GM23248 (cell line): Measurements from ENCODE around the gene OR2C1. TPM values are rescaled to one million over a fixed set of nuclear protein-coding genes. Genes with fewer than 3 reads are reported as not detected.

ENCODE experiments used
- DNase-seq: peaks from one replicate; pipeline ENCODE4 v3.0.0-alpha.2; 2015
- H2AFZ ChIP-seq: fragments of 200-600 bp; sonication (generic); 2 replicates; pipeline ENCODE4 v1.6.1; 2016; ENCODE audit warnings: antibody characterized with exemption
- H3F3A ChIP-seq: fragments of 200-600 bp; sonication (generic); 2 replicates; pipeline ENCODE4 v1.6.1; 2016; ENCODE audit warnings: mild to moderate bottlenecking, antibody characterized with exemption, mixed run types; ENCODE audit not compliant: insufficient read depth
- H3K27ac ChIP-seq: fragments of 200-600 bp; sonication (generic); 2 replicates; pipeline ENCODE4 v1.5.1; 2016; ENCODE audit warnings: mild to moderate bottlenecking
- H3K27me3 ChIP-seq: fragments of 200-600 bp; sonication (generic); replicated peaks from 2 replicates; pipeline ENCODE4 v1.6.1; 2016; ENCODE audit warnings: mild to moderate bottlenecking; ENCODE audit not compliant: insufficient read depth
- H3K36me3 ChIP-seq: fragments of 200-600 bp; sonication (generic); 2 replicates; pipeline ENCODE4 v1.6.1; 2016; ENCODE audit warnings: low read depth, mild to moderate bottlenecking
- H3K4me1 ChIP-seq: fragments of 200-600 bp; sonication (generic); 2 replicates; pipeline ENCODE4 v1.6.1; 2016; ENCODE audit warnings: mild to moderate bottlenecking; ENCODE audit not compliant: insufficient read depth
- H3K4me2 ChIP-seq: fragments of 200-600 bp; sonication (generic); one replicate; pipeline ENCODE4 v1.6.1; 2016; ENCODE audit warnings: mild to moderate bottlenecking; ENCODE audit not compliant: unreplicated experiment
- H3K4me3 ChIP-seq: fragments of 200-600 bp; sonication (generic); 2 replicates; pipeline ENCODE4 v1.5.1; 2016; ENCODE audit warnings: mild to moderate bottlenecking
- H3K79me2 ChIP-seq: fragments of 200-600 bp; sonication (generic); 2 replicates; pipeline ENCODE4 v1.6.1; 2016; ENCODE audit warnings: mild to moderate bottlenecking; ENCODE audit not compliant: insufficient read depth
- H3K9ac ChIP-seq: fragments of 200-600 bp; sonication (generic); 2 replicates; pipeline ENCODE4 v1.6.1; 2016; ENCODE audit warnings: mild to moderate bottlenecking
- H3K9me2 ChIP-seq: fragments of 200-600 bp; sonication (generic); 2 replicates; pipeline ENCODE4 v1.6.1; 2016; ENCODE audit warnings: mixed run types, mild to moderate bottlenecking, moderate library complexity; ENCODE audit not compliant: insufficient read depth
- H3K9me3 ChIP-seq: fragments of 200-600 bp; sonication (generic); one replicate; pipeline ENCODE4 v1.6.1; 2017; ENCODE audit warnings: low read depth
- H4K20me1 ChIP-seq: fragments of 200-600 bp; sonication (generic); 2 replicates; pipeline ENCODE4 v1.6.0; 2016; ENCODE audit not compliant: insufficient read depth
- EZH2 ChIP-seq: fragments of 200-600 bp; sonication (generic); IDR thresholded peaks from 2 replicates; pipeline ENCODE4 v1.6.1; 2018; ENCODE audit warnings: antibody characterized with exemption, mild to moderate bottlenecking; ENCODE audit not compliant: insufficient read depth, poor library complexity, severe bottlenecking
- EZH2phosphoT487 ChIP-seq: fragments of 200-600 bp; sonication (generic); IDR thresholded peaks from 2 replicates; pipeline ENCODE4 v1.6.1; 2018; ENCODE audit warnings: antibody characterized with exemption, moderate library complexity, mild to moderate bottlenecking, low read depth; ENCODE audit not compliant: insufficient read depth
- whole genome bisulfite sequencing, 2 experiments: methylation state at CpG; one replicate each; pipeline ENCODE4 v1.1.6; 2015 to 2017; ENCODE audit warnings: low lambda C conversion rate in 2 of 2, low coverage in 1 of 2; ENCODE audit errors: missing lambda C conversion rate in 2 of 2; 5-methylcytosine and 5-hydroxymethylcytosine counted together
- in situ Hi-C: fragments of 300-500 bp; cut with MboI; formaldehyde crosslinking; loops from 2 replicates; pipeline ENCODE4 v1.15.0; 2020
- polyA plus RNA-seq: library from polyadenylated mRNA; unstranded; fragments of >200 nt; fragmentation: Nextera tagmentation; extraction: Ambion mirVana; gene quantifications from 2 replicates; pipeline ENCODE4 v1.2.1, GENCODE V29; 2016
- total RNA-seq: library from RNA; depleted of rRNA; stranded (reverse); fragments of >200 nt; shearing (Covaris generic); gene quantifications from 2 replicates; pipeline ENCODE4 v1.2.3, GENCODE V29; 2014; rRNA removed

OR2C1 gene
- total and polyA plus RNA-seq, 2 experiments from 2014 or later: not detected

DNA sequence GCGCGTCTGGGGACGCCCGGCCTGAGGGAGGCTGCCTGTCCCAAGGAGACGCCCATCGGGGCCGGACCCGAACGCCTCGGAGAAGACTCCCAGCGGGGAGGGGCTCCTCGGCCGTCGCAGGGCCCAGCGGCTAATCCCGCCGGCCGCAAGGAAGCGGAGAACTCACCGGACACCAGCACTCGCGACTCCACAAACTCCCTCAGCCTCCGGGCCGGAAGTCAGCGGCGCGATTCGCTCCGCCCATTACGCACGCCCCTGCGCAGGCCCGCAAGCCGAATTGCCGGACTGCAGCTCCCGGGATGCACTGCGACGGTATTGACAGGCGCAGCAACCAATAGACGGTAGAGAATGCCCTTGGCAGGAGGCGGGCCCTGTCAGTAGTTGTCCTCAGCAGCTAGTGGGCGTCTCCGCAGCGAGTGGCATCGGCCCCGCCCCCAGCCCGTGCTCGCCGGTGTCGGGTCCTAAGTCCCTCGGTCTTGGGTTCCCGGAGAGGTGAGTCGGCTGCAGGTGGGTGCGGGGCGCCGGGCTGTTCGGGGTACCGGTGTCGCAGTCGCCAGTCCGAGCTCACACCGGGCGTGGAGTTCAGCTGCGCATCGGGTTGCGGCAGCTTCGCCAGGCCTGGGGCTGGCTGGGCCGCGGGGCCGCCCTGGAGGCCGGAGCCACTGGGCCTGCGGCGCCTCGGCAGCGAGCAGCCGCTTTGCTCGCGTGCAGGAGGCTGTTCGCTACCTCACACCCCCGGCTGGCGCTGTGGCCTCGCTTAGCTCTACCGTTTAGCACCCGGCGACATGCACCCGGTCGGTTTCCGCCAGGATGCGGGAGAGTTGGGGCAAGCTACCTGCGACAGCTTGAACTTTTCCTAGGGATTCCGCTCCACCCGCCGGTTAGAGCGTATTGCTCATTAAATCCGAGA is 45.3 kb downstream of the OR2C1 start, which contains the start of the genes ZNF174 and ZSCAN32:
Gene ZNF174 (plus strand): TSS at position 437 of the 910 bp plus-strand sequence. CDS start 790 bp downstream, outside the sequence.
Gene ZSCAN32 (minus strand): TSS at position 226 of the 910 bp plus-strand sequence. CDS start 3,447 bp downstream, outside the sequence.
- DNase-seq: peak; percentile 99
- H3K4me3 ChIP-seq: peak within 1 kb of the TSS; percentile 96
- H3K27ac ChIP-seq: peak within 1 kb of the TSS; percentile 71
- peak within 1 kb of the TSS; percentile 93 for H3K4me2 ChIP-seq
- H3F3A ChIP-seq: peaks cover 9% of the 10 kb centered on the region; the same call in 1 of the 2 replicates
- peaks cover 9% of the 10 kb centered on the region; the same call in 1 of the 2 replicates for H3K4me1 ChIP-seq
- no peaks in the 10 kb centered on the region for H3K9me2 ChIP-seq
- H3K9ac ChIP-seq: peak within 1 kb of the TSS; percentile 92
- H2AFZ ChIP-seq: peak within 1 kb of the TSS; percentile 96
- H3K9me3 ChIP-seq: no peaks in the 10 kb centered on the region
- TF ChIP-seq EZH2phosphoT487 (no peak), EZH2 (no peak)
- 1% methylated on average over 72 to 92 of the region's 95 CpGs for WGBS, 2 experiments
- peaks cover 18% of the 10 kb centered on the region for H3K36me3 ChIP-seq
- no peaks in the 10 kb centered on the region for H4K20me1 ChIP-seq
- H3K27me3 ChIP-seq: no peaks in the 10 kb centered on the region
- in situ Hi-C loops: no loop called here
- H3K79me2 ChIP-seq: peaks cover 73% of the 10 kb centered on the region

GRCh38 chr16:3401719-3402397 is 46.2 kb downstream of the OR2C1 start:
- 22 to 29% methylated on average over 17 of the region's 17 CpGs for WGBS, 2 experiments
- Histone ChIP-seq H3K27me3 (no peaks in the 10 kb centered on the region), H3K9ac (peak overlapping the region; percentile 92), H3F3A (peaks cover 9% of the 10 kb centered on the region; the same call in 1 of the 2 replicates), H3K4me2 (peak overlapping the region; percentile 93), H4K20me1 (no peaks in the 10 kb centered on the region), H3K4me3 (peak overlapping the region; percentile 96), H3K4me1 (peaks cover 9% of the 10 kb centered on the region; the same call in 1 of the 2 replicates), H3K79me2 (peaks cover 65% of the 10 kb centered on the region), H2AFZ (peak overlapping the region; percentile 96), H3K27ac (peak overlapping the region; percentile 71), H3K9me2 (no peaks in the 10 kb centered on the region), H3K9me3 (no peaks in the 10 kb centered on the region), H3K36me3 (peaks cover 26% of the 10 kb centered on the region)
- TF ChIP-seq EZH2phosphoT487: no peak
- TF ChIP-seq EZH2: no peak
- DNase-seq: peak; percentile 42
- in situ Hi-C loops: no loop called here

Other genes starting within 250 kb of the OR2C1 start
- 12.5 and 14.6 TPM in 2 replicates for gene ZNF205, start 243.3 kb upstream of the OR2C1 start, total RNA-seq
- 4.2 and 4.4 TPM in 2 replicates for gene ZNF205, start 243.3 kb upstream of the OR2C1 start, polyA plus RNA-seq
- 7.3 and 7.7 TPM in 2 replicates for gene ZNF213, start 220.9 kb upstream of the OR2C1 start, total RNA-seq
- gene ZNF213, start 220.9 kb upstream of the OR2C1 start, polyA plus RNA-seq: 5.3 and 5.4 TPM in 2 replicates
- 5.3 TPM in 1 of 2 replicates, not detected in the other for gene OR1F1, start 167.7 kb upstream of the OR2C1 start, total RNA-seq
- not detected in 2 replicates for gene OR1F1, start 167.7 kb upstream of the OR2C1 start, polyA plus RNA-seq
- gene ZNF200, start 120.7 kb upstream of the OR2C1 start, total RNA-seq: 6.2 and 10.3 TPM in 2 replicates
- gene ZNF200, start 120.7 kb upstream of the OR2C1 start, polyA plus RNA-seq: 7.0 and 7.8 TPM in 2 replicates
- gene MEFV, start 99.3 kb upstream of the OR2C1 start, total RNA-seq: not detected in 2 replicates
- gene MEFV, start 99.3 kb upstream of the OR2C1 start, polyA plus RNA-seq: not detected in 2 replicates
- 55.7 and 66.3 TPM in 2 replicates for gene ZNF263, start 72.4 kb upstream of the OR2C1 start, total RNA-seq
- gene ZNF263, start 72.4 kb upstream of the OR2C1 start, polyA plus RNA-seq: 20.5 and 22.1 TPM in 2 replicates
- gene TIGD7, start 50.5 kb upstream of the OR2C1 start, total RNA-seq: 4.9 and 14.9 TPM in 2 replicates
- gene TIGD7, start 50.5 kb upstream of the OR2C1 start, polyA plus RNA-seq: 3.9 and 5.3 TPM in 2 replicates
- 17.2 and 29.1 TPM in 2 replicates for gene ZNF75A, start 50.4 kb upstream of the OR2C1 start, total RNA-seq
- gene ZNF75A, start 50.4 kb upstream of the OR2C1 start, polyA plus RNA-seq: 14.6 and 16.7 TPM in 2 replicates
- 7.5 and 10.7 TPM in 2 replicates for gene ZSCAN32, start 45.1 kb downstream of the OR2C1 start, total RNA-seq
- 8.0 and 8.1 TPM in 2 replicates for gene ZSCAN32, start 45.1 kb downstream of the OR2C1 start, polyA plus RNA-seq
- gene ZNF174, start 45.3 kb downstream of the OR2C1 start, total RNA-seq: 7.1 and 10.4 TPM in 2 replicates
- 8.2 and 9.1 TPM in 2 replicates for gene ZNF174, start 45.3 kb downstream of the OR2C1 start, polyA plus RNA-seq
- 3.2 TPM in 2 replicates for gene ZNF597, start 87.6 kb downstream of the OR2C1 start, total RNA-seq
- 1.8 and 2.2 TPM in 2 replicates for gene ZNF597, start 87.6 kb downstream of the OR2C1 start, polyA plus RNA-seq
- 11.2 and 14.4 TPM in 2 replicates for gene NAA60, start 87.8 kb downstream of the OR2C1 start, total RNA-seq
- gene NAA60, start 87.8 kb downstream of the OR2C1 start, polyA plus RNA-seq: 49.4 and 51.3 TPM in 2 replicates
- gene C16orf90, start 139.6 kb downstream of the OR2C1 start, total RNA-seq: not detected in 2 replicates
- gene C16orf90, start 139.6 kb downstream of the OR2C1 start, polyA plus RNA-seq: not detected in 2 replicates
- gene CLUAP1, start 145.1 kb downstream of the OR2C1 start, total RNA-seq: 19.3 and 28.5 TPM in 2 replicates
- gene CLUAP1, start 145.1 kb downstream of the OR2C1 start, polyA plus RNA-seq: 33.3 and 37.8 TPM in 2 replicates
- gene NLRC3, start 221.5 kb downstream of the OR2C1 start, total RNA-seq: not detected in 2 replicates
- gene NLRC3, start 221.5 kb downstream of the OR2C1 start, polyA plus RNA-seq: 0.11 and 0.22 TPM in 2 replicates